Keratinocyte (primary cell): ENCODE results near the gene CCNY.

Source experiments
- CTCF ChIP-seq, 3 experiments: IDR thresholded peaks in 1 of 3; conservative IDR thresholded peaks in 1 of 3; optimal IDR thresholded peaks in 1 of 3; 2 replicates in 2 of 3; 3 replicates in 1 of 3; pipeline versions ENCODE3 to v1.5.1; 2011; ENCODE audit warnings: low read length in 3 of 3, mild to moderate bottlenecking in 3 of 3, moderate library complexity in 2 of 3, control low read depth in 1 of 3, inconsistent platforms in 1 of 3; ENCODE audit not compliant: insufficient read depth in 2 of 3; ENCODE audit errors: extremely low read depth in 1 of 3
- EZH2 ChIP-seq: IDR thresholded peaks from one replicate; pipeline ENCODE4 v1.6.1; 2012; ENCODE audit warnings: inconsistent platforms, mild to moderate bottlenecking, low read length, moderate library complexity

GRCh38 chr10:35391954-35392262 is 55.6 kb downstream of the CCNY start:
- TF ChIP-seq CTCF (optimal IDR thresholded peaks at IDR 0.05 in 1 of 3, IDR thresholded peaks at IDR 0.05 in 1 of 3, conservative IDR thresholded peaks at IDR 0.05 in 1 of 3; ENCODE audit: extremely low read depth in 1 of 3, insufficient read depth in 2 of 3, low read length in 3 of 3): no peak
- no peak for TF ChIP-seq EZH2
